Tibial nerve (tissue), 4 donors: Measurements from ENCODE around the gene CYP3A5. TPM values are rescaled to one million over a fixed set of nuclear protein-coding genes. Genes with fewer than 3 reads are reported as not detected.
"Not testable (repeated sequence)": the region's sequence is repeated elsewhere in the genome, so short reads cannot be mapped to it uniquely, and the experiment has no call there.

Source experiments
- DNase-seq, 2 donors: peaks; one replicate each; pipeline ENCODE4 v3.0.0-alpha.2; 2019; ENCODE audit warnings: low spot score in 2 of 2
- H3K27ac ChIP-seq, 4 donors: fragments of 200-600 bp; sonication (generic) in 3 of 4; one replicate each; pipeline ENCODE4 v1.5.1; 2017 to 2019; ENCODE audit warnings: mild to moderate bottlenecking in 1 of 4
- H3K27me3 ChIP-seq, 2 donors: fragments of 200-600 bp; sonication (generic) in 1 of 2; one replicate each; pipeline versions ENCODE4 v1.5.1 to v1.6.0; 2017 to 2019
- H3K36me3 ChIP-seq, 3 donors: fragments of 200-600 bp; sonication (generic); one replicate each; pipeline ENCODE4 v1.5.1; 2018 to 2019
- H3K4me1 ChIP-seq, 4 donors: fragments of 200-600 bp; sonication (generic) in 3 of 4; one replicate each; pipeline ENCODE4 v1.5.1; 2017 to 2019
- H3K4me3 ChIP-seq, 4 donors: fragments of 200-600 bp; sonication (generic) in 3 of 4; one replicate each; pipeline ENCODE4 v1.5.1; 2017 to 2019; ENCODE audit warnings: mild to moderate bottlenecking in 1 of 4, moderate library complexity in 1 of 4
- H3K9me3 ChIP-seq, 4 donors: fragments of 200-600 bp; sonication (generic) in 3 of 4; one replicate each; pipeline ENCODE4 v1.5.1; 2017 to 2019
- EP300 ChIP-seq, 2 donors: sonication (generic); formaldehyde crosslinking; IDR thresholded peaks; one replicate each; pipeline ENCODE4 v1.6.1; 2017; ENCODE audit warnings: antibody characterized with exemption in 2 of 2, mild to moderate bottlenecking in 1 of 2
- POLR2A ChIP-seq, 2 donors: fragments of 450-650 bp; IDR thresholded peaks; one replicate each; pipeline ENCODE4 v1.6.1; 2017; ENCODE audit warnings: antibody characterized with exemption in 2 of 2, mild to moderate bottlenecking in 2 of 2, moderate library complexity in 2 of 2
- WGBS, 2 donors: methylation state at CpG; one replicate each; pipeline ENCODE4 v1.1.5; 2018; 5-methylcytosine and 5-hydroxymethylcytosine counted together
- total RNA-seq, 4 donors: library from RNA; depleted of rRNA; stranded (reverse); fragments of >200 nt; gene quantifications; one replicate each; pipeline ENCODE4 v1.1.0, GENCODE V29; 2016
- TF ChIP-seq, protein P1 (sequence below), 5 experiments: fragments of 200-600 bp in 3 of 5; fragments of 450-650 bp in 2 of 5; sonication (generic) in 3 of 5; IDR thresholded peaks; one replicate each; pipeline ENCODE4 v1.5.1; 2016 to 2019; ENCODE audit warnings: antibody characterized with exemption in 5 of 5, mild to moderate bottlenecking in 3 of 5, moderate library complexity in 2 of 5

CYP3A5 gene
- 10 to 100 TPM in 2 of 4 donors, 1 to 10 TPM in 2; 2.4 to 42.9 (median 10.7) TPM for total RNA-seq

DNA sequence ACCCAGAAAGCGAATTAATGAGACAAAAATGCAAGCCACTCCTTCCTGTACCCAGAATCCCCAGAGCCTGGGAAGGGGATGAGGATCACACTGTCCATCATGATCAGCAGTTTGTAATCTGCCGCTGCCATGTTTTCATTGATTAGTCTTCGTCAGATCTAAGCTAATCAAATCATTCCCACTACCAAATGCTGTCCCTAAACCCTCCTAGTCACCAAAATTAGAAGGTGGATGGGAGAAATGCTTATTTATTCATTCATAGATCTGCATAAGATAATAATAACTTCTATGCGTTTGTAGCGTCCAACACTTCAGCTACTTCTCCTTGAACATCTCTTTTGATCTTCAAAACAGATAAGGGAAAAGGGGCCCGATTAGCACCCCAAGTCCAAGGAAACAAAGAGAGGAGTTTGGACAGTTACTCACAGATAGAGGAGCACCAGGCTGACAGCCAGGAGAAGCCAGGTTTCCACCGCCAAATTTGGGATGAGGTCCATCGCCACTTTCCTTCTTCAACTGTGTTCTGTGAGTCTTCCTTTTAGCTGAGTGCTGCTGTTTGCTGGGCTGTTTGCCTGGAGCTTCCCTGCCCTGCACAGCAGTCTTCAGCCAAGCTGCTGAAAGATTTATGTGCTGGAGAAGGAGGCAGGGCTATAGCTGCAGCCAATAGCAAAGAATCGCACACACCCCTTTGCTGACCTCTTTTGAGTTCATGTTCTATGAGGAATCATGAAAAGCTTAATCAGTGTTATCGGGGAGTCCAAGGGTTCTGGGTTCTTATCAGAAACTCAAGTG lies at the start of gene CYP3A5:
Gene CYP3A5 (minus strand): TSS at position 597 of the 792 bp plus-strand sequence. CDS start 100 bp downstream, at position 497.
- TF ChIP-seq, protein P1, sequence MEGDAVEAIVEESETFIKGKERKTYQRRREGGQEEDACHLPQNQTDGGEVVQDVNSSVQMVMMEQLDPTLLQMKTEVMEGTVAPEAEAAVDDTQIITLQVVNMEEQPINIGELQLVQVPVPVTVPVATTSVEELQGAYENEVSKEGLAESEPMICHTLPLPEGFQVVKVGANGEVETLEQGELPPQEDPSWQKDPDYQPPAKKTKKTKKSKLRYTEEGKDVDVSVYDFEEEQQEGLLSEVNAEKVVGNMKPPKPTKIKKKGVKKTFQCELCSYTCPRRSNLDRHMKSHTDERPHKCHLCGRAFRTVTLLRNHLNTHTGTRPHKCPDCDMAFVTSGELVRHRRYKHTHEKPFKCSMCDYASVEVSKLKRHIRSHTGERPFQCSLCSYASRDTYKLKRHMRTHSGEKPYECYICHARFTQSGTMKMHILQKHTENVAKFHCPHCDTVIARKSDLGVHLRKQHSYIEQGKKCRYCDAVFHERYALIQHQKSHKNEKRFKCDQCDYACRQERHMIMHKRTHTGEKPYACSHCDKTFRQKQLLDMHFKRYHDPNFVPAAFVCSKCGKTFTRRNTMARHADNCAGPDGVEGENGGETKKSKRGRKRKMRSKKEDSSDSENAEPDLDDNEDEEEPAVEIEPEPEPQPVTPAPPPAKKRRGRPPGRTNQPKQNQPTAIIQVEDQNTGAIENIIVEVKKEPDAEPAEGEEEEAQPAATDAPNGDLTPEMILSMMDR (IDR thresholded peaks at IDR 0.05): no peak
- TF ChIP-seq POLR2A (IDR thresholded peaks at IDR 0.05): no peak
- no peak for TF ChIP-seq EP300 (IDR thresholded peaks at IDR 0.05)
- WGBS, 2 donors: 74 to 80% methylated on average over 10 of the region's 10 CpGs
- Histone ChIP-seq H3K4me3 (peak within 1 kb of the TSS in 1 of 4 donors; percentile 7), H3K27me3 (no peaks in the 10 kb centered on the region), H3K36me3 (peaks cover 0 to 6% (median 0%) of the 10 kb centered on the region in 3 donors), H3K9me3 (peaks cover 0 to 26% (median 0%) of the 10 kb centered on the region in 4 donors), H3K4me1 (no peaks in the 10 kb centered on the region), H3K27ac (peak within 1 kb of the TSS in 1 of 4 donors; percentile 43)
- DNase-seq: no peak

- no peak for DNase-seq
- TF ChIP-seq POLR2A (IDR thresholded peaks at IDR 0.05): no peak
- TF ChIP-seq, protein P1 (IDR thresholded peaks at IDR 0.05): no peak
- no peak for TF ChIP-seq EP300 (IDR thresholded peaks at IDR 0.05)
Observed at GRCh38 chr7:99728615-99729014, 48.8 kb upstream of the CYP3A5 start.

DNA sequence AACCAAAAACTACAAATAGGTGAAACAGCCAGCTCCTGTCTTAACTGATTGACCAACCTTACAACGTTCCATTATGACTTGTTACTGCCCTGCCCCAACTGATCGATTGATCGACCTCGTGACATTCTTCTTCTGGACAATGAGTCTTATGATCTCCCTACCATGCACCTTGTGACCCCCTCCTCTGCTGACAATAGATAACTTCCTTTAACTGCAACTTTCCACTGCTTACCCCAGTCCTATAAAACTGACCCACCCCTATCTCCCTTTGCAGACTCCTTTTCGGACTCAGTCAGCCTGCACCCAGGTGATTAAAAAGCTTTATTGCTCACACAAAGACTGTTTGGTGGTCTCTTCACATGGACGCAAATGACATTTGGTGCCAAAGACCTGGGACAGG lies 43.4 kb upstream of the CYP3A5 start:
- H3K27me3 ChIP-seq, DNase-seq: not testable (repeated sequence)
- WGBS, 2 donors: 89 to 91% methylated on average over 6 of the region's 6 CpGs

More at GRCh38 chr7:99728615-99729014, 48.8 kb upstream of the CYP3A5 start:
- Histone ChIP-seq H3K9me3 (no peaks in the 10 kb centered on the region), H3K4me1 (no peaks in the 10 kb centered on the region), H3K4me3 (no peak overlapping the region), H3K27ac (no peak overlapping the region), H3K36me3 (peaks cover 0 to 14% (median 0%) of the 10 kb centered on the region in 3 donors), H3K27me3 (no peaks in the 10 kb centered on the region)
- WGBS, 2 donors: 94 to 100% methylated on average over 2 of the region's 2 CpGs

GRCh38 chr7:99720800-99721595 lies 41.2 kb upstream of the CYP3A5 start:
- DNase-seq: no peak
- no peak overlapping the region for H3K27ac ChIP-seq
- no peaks in the 10 kb centered on the region for H3K4me1 ChIP-seq
- H3K36me3 ChIP-seq: peaks cover 0 to 7% (median 0%) of the 10 kb centered on the region in 3 donors
- 76 to 84% methylated on average over 5 of the region's 5 CpGs for WGBS, 2 donors
- H3K27me3 ChIP-seq: no peaks in the 10 kb centered on the region
- no peak overlapping the region for H3K4me3 ChIP-seq
- peaks cover 0 to 5% (median 0%) of the 10 kb centered on the region in 4 donors for H3K9me3 ChIP-seq
- TF ChIP-seq, protein P1 (IDR thresholded peaks at IDR 0.05): no peak
- TF ChIP-seq POLR2A (IDR thresholded peaks at IDR 0.05) (no peak), EP300 (IDR thresholded peaks at IDR 0.05) (no peak)

More for the DNA sequence above, 43.4 kb upstream of the CYP3A5 start:
- not testable (repeated sequence) for H3K27ac ChIP-seq, H3K9me3 ChIP-seq, H3K36me3 ChIP-seq, H3K4me1 ChIP-seq, H3K4me3 ChIP-seq

GRCh38 chr7:99719996-99720769 lies 40.4 kb upstream of the CYP3A5 start:
- H3K36me3 ChIP-seq: peaks cover 0 to 3% (median 0%) of the 10 kb centered on the region in 3 donors
- 82 to 87% methylated on average over 4 of the region's 4 CpGs for WGBS, 2 donors

More at GRCh38 chr7:99719996-99720769, 40.4 kb upstream of the CYP3A5 start:
- Histone ChIP-seq H3K27ac (no peak overlapping the region), H3K9me3 (peaks cover 0 to 5% (median 0%) of the 10 kb centered on the region in 4 donors), H3K4me1 (no peaks in the 10 kb centered on the region), H3K4me3 (no peak overlapping the region), H3K27me3 (no peaks in the 10 kb centered on the region)
- DNase-seq: no peak
- TF ChIP-seq, protein P1 (IDR thresholded peaks at IDR 0.05): no peak
- TF ChIP-seq POLR2A (IDR thresholded peaks at IDR 0.05): no peak
- TF ChIP-seq EP300 (IDR thresholded peaks at IDR 0.05): no peak
